HG03354 (cell line): ENCODE data around the gene CSNK1E.
A peak's percentile ranks its signal among the peaks of the same experiment; 100 is the strongest.

Experiments
- ATAC-seq: cut with Tn5 transposase; IDR thresholded peaks from one replicate; pipeline ENCODE4 v1.9.1; 2021; ENCODE audit warnings: mild to moderate bottlenecking; ENCODE audit not compliant: unreplicated experiment, poor library complexity, severe bottlenecking

The CSNK1E gene

DNA sequence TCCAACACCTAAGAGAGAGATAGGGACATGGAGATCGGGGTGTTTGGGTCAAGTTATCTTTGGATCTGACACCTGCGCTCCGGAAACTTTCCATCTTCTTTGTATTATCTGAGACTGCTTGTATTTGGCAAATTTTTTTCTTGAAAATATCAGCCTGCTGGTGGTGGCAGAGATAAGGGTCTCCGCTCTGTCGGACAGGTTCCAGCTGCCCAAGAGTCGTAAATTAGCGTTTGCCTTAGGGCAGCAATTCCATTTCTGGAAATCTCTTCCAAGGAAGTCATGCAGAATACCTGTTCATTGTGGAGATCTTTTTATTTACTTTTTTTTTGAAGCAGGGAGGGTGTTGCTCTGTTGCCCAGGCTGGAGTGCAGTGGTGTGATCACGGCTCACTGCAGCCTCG, 19.5 kb upstream of the CSNK1E start:
- no peak for ATAC-seq

DNA sequence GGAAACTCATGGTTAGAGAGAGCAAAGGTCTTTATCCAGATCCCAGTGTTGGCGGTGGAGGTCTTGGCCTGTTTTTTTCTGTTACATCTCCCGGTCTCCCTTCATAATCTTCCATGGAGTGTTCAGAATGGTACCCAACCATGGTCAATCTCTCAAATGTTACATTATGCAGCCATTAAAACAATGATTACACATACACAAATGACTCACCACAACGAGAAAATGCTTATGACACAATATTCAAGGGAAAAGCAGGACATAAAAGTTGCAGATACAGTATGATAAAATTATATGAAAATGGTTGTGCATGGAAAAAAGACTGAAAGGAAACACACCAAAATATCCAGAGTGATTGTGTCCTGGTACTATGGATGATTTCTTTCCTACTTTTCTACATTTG, 17.8 kb upstream of the CSNK1E start:
- no peak for ATAC-seq

DNA sequence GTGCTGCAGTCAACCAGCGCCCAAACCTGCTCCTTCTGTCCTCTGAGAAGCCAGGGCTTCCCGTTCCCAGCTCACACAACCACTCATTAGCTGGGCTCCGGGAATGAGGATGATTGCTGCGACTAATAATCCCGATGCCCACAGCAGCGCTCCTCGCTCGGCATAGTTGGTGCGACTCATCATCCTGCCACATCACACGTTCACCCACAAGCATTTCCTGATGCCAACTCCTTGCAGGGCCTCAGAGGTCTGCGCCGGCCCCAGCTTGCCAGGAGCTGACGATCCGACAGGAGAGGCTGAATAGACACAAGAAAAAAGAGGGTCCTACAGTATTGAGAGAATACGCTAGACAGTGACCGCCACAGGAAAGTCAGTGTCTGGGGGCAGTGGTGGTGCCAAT, 10.6 kb upstream of the CSNK1E start:
- ATAC-seq, result no peak

DNA sequence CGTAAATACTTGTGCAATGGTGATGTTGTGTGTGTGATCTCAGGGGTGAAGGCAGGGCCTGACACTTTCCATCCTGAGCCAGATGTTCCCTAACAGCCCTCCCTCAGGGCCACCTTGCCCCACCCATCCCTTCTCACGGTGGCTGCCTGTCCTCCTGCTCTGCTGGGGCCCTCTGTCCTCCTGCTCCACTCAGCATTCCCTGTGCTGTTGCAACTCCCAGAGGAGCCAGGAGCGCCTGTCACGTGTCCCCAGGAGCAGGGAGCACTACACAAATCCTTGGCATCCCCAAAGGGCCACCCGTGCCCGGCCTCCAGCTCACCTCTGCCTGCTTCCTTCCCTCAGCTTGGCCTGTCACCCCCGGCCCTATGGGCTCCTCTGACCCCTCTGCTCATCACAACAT, 10.2 kb upstream of the CSNK1E start:
- ATAC-seq, result no peak

DNA sequence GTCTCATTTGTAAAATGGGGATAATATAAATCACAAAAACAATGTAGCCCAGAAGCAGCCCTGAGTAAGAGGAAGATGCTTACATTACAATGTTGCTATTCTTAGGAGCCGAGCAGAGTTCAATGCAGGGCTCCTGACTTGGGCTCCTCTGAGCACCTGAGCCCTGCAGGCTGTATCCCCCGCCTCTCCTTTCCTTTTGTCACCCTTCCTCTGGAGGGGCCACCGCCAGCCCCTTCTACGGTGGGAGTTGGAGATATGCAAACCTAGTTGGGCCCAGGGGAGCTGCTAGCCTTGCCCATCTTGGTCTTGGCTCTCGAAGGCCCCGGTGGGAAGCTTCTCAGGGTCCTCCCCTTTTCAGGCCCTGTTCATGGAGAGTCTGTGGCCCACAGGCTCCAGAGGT, 8.4 kb upstream of the CSNK1E start:
- no peak for ATAC-seq

DNA sequence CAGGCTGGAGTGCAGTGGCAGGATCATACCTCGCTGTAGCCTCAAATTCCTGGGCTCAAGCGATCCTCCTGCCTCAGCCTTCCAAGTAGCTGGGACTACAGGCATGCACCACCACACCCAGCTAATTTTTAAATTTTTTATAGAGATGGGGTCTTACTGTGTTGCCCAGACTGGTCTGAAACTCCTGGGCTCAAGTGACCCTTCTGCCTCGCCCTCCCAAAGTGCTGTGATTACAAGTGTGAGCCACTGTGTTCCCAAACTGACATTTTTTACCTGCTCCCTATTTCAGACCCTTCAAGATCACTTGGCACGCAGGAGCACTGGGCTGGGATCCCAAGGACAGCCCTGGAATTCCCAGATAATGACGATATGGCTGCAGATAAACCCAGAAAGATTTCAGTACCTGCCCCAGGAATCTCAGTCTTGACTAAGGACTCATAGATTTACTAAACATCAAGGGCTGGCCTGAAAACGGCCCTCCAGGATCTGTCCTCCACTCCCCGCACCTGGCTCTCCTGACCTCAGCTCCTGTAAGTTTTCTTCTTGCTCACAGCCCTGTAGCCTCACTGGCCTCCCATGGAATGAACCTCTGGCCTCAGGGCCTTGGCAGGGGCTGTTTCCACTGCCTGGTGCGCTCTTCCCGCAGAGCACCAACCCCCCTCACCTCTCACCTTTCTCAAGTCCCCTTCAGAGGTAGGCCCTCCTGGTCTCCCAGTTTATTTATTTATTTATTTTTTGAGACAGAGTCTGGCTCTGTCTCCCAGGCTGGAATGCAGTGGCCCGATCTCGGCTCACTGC, 3.6 kb upstream of the CSNK1E start:
- no peak for ATAC-seq

DNA sequence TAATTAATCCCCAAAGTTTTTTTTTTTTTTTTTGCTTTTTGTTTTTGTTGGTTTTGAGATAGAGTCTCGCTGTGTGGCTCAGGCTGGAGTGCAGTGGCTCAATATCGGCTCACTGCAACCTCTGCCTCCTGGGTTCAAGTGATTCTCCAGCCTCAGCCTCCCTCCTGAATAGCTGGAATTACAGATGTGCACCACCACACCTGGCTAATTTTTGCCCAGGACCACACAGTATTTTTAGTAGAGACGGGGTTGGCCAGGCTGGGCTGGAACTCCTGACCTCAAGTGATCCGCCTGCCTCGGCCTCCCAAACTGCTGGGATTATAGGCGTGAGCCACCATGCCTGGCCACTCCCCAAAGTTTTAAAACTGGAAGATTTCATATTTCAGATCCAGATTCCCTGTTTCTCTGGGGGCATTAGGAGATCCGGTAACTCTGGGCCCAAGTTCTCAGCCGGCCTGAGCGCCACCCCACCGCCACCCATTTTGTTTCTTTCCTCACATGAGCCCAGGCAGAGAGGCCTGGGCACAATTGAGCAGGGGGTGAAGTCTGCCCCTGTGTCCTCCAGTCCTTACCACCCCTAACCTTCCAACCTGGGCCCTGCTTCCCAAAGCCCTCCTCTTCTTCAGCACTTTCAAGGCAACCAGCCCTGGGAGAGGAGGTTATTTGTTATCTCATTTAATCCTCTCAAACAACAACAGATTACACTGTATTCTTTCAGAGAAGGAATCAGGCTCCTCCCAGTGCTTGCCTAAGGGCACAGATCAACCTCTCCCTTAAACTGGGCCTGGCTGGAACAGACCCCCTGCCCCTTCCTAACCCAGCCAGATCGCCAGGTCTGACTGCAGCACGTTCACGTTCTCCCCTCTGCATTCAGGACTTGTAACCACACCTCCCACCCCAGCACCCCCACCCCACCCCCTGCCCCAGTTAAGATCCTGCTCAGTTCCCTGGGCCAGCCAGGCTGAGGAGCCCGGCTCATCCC, 1.9 kb upstream of the CSNK1E start:
- ATAC-seq, result no peak

DNA sequence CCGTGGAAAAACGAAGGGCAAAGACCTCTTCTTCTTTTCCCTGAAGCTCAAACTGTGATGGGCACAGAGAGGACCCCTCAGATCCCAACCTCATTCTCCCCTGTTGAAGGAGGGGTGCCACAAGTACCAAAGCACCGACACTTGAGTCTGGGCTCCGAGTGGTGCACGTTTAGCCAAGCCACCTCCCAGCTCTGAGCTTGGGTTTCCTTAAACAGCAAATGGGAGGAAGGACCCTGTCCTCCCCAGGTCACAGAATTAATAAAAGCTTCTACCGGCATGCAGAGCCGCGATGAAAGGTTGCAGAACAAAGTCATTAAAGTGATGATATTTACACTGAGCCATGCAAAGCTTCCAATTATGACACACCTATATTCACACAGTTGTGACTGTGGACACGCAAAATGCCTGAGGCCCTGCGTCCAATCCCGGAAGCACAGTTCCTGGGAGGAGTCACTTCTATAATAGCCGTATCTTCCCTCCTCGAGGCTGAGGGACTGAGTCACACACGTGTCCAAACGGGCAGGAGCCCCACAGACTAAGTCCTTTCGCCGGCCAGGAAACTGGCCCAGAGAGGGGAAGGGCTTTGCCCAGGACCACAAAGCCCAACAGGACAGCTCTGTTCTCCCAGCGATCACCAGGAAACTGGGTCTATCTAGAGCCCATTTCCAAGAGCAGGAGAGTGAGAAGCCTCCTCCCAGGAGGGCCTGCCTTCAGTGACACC, 922 bp upstream of the CSNK1E start:
- ATAC-seq, result no peak

DNA sequence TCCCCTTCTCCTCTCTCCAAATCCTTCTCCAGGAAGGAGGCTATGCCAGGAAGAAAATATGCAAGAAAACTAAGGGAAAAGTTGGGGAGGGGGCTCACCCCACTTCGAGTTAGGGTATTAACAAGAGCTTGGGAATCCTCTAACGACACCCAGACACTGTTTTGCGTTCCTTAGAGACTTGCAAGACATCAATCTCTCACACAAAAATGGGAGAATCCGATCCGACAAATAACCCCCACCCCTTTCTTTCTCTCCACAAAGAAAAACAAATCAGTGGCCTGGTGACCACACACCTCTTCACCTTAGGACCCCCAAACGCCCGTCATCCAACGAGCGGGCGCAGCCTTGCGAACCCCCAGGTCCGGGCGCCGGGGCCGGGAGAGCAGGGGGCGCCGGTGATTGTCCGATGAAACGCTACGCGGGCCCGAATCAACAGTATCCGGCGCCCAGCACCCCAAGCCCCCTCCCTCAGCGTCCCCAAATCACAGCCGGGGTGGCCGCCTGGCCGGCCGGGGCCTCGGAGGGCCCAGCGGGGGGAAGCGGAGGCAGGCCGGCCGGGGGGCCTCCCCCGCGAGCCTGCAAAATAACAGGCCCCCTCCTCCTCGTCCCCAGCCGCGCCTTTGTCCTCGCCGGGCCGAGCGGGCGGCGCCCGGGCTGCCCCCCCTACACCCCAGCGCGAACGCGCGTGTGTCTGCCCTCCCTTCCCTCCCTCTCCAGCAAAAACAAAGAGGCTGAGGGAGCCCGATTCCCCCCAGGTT, 690 bp downstream of the CSNK1E start:
- ATAC-seq, result peak; percentile 33

DNA sequence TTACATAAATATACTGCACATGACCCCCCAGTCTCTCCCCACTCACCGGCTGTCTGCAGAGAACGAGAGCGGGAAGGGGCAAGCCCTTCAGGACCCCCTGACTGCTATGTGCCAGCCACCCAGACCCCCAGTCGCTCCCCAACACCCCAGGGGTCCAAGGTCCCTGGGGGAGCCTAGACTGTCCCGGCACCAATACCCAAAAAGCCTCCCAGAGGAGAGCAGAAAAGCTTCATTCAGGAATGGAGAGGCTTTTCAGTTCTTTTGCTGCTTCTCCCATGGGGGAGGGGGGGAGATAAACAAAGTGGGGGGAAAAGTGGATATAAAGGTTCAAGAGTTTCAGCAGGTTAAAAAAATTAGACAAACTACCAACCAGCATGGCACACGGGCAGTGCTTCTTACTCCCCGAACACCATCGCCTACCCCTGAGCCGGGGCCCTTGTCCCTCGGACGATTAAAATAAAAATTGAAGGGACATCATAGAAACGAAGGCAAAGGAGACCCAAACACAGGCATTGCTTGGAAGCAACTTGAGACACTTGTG, 1.3 kb downstream of the CSNK1E start:
- no peak for ATAC-seq

DNA sequence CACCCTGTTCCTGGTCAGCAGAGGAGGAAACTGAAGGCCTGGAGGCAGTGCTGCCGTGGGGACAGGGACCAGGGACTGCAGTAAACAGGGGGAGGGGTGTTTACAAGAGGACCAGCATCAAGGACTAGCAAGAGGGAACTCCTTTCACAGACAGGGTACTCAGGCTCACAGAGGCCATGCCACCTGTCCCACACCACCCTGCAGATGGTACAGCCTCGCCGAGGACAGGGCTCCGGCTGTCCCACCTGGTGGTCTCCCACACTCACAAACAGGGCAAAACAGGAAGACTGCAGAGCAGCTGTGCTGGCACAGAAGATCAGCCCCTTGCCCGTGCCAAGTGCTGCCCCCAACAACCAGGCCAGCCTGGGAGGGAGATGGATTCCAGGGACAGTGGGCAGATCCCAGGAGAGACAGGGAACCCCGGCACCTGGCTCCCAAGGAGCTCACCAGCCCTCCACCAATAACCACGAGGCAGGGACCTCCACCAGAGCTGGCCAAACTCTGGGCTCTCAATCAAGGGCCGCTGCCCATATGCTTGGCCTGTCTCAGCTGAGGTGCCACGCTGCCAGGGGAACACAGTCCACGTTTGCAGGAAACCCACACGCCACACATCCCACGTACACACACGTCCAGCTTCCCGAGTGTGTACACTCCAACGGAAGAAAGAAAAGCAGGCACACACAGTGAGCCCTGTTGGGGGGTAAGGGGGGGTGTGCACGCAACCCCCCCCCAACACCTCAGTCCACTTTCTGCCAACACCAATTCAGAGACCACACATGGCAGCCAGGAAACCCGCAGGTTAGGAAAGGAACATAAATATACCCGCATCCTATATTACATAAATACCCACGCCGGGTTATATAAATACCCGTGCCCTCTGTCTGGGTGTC, 2.1 kb downstream of the CSNK1E start:
- no peak for ATAC-seq

DNA sequence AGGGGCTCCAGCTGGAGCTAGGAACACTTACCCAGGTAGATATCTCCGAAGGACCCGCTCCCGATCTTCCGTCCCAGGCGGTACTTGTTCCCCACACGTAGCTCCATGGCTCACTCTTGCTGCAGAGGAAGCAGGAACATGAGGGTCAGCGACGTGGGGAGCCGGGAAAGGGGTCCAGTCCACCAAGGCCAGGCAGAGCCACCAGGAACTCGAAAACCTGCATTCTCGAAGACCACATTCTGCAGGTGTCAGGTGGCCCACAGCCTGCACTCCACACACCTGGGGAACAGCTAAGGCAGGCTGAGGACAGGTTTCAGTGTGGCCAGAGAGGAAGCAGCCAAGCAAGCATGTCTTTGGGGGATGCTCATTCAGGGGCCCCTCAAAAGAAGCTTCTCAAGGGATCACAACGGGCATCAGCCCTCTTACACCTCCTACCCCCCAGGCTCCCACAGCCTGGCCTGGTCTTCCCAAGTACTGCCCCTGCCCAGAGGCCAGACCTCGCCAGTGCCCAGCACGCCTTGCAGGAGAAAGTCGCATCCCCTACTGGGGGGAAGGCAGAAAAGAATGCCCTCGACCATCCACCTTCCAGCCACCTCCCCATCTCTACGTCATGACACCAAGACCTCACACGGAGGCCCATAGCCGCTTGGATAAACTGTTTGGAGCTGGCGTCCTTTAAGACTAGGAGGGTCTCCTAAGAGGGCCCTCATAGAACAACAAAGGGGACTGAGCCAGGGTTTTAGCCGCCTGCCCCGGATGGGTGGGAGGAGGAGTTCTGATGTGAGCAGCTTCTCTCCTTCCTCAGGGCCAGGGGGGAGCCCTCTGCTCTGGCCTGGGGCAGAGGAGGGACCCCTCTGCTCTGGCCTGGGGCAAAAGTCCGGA, 2.9 kb downstream of the CSNK1E start:
- no peak for ATAC-seq

DNA sequence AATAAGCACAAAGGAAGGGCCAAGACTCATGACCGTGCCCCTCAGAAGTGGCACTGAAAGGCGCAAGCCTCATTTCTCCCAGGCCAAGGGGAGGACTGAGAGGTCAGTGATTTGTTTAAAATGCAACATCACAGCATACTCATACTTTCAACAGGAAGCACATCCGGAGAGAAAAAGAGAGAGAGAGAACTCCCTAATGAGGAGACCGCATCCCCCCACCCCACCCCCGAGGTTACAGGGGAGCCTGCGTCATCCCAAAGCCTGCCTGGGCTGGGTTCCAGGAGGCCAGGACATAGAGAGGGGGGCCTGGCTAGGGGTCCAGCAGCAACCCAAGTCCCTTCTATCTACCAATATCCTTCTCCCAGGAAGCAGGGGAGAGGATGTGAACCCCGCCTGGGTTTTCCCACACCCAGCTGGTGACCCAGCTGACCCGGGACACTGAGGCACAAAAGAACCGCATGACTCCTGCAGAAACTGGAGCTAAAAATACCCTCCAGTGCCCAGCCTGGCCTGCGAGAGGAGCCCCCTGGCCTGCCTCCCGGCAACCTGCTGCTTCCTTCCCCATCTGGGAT, 3.8 kb downstream of the CSNK1E start:
- ATAC-seq, result no peak

DNA sequence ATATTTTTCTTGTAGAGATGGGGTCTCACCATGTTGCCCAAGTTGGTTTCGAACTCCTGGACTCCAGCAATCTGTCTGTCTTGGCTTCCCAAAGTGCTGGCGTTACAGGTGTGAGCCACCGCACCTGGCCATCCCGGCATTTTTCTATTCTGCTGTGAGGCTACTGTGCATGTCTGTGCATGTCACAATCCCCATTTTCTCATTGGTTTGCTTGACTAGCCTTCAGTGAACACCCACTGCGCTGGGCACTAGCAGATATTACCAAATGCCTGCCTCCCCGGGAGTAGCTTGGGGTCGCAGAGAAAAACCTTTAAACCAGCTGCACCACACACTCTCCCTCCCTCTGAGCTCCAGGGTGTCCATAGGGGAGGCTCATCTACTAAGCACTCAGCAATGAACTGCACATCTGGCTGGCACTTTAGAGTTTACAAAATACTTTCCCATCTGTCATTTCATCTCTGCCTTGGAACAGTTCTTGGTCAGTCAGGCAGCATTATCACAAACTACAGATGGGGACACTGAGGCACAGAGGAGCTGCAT, 4.9 kb downstream of the CSNK1E start:
- no peak for ATAC-seq

DNA sequence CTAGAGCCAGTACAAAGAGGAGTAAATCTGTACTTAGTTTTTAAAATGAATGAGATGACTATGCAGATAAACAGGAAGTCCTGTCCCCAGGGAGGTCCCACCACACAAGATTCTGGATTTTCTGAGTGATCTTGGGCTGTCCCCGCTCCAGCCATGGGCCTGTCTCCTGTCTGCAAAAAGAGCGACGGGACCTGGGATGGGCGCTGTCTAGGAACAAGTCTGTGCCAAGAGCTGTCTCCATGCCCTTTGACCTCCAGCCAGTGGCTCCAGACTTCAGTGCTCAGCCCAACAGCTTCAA, 6.0 kb downstream of the CSNK1E start:
- ATAC-seq, result no peak

DNA sequence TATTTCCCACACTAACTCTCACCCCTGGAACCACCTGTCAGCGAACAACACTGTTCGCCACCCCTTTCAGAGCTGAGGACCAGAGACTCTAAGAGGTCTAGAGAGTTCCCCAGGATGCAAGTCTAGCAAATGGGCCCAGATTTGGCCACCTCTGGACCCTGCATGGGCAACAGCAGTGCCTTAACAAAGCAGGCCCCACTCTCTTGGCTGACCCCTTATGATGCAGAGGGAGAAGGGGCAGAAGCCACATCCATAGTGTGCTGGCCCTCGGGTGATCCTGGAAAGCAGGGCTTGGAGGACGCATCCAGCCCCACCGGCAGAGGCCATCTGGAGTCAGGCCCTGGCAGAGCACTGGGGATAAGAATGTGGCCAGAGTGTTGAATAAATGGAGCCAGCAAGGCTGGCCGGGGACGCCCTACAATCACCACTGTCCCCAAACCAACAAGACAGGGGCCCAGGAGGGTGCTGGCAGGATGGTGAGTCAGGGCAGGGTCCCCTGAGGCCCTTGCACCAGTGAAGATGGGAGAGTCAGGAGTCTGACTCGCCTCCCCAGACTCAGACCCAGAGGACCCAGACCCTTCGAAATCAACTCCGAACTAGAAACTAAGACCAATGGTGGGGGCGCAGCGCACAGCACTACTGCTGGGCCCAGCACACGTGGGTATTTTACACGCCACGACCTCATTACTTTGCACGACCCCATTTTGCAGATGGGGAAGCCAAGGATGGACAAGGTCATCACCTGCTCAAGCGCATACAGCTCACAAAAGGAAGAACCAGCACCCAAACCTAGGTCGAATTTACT, 6.5 kb downstream of the CSNK1E start:
- no peak for ATAC-seq
